GM12873 (cell line): ENCODE measurements around the gene ELP1.

Experiments used
- CTCF ChIP-seq: IDR thresholded peaks from 2 replicates; pipeline ENCODE4 v1.5.1; 2012; ENCODE audit warnings: low read depth, mild to moderate bottlenecking, moderate library complexity, low read length, control low read depth; ENCODE audit not compliant: insufficient read depth; ENCODE audit errors: missing control alignments

Gene ELP1

GRCh38 chr9:108963459-108964143 lies 29.7 kb upstream of the ELP1 start:
- no peak for TF ChIP-seq CTCF

DNA sequence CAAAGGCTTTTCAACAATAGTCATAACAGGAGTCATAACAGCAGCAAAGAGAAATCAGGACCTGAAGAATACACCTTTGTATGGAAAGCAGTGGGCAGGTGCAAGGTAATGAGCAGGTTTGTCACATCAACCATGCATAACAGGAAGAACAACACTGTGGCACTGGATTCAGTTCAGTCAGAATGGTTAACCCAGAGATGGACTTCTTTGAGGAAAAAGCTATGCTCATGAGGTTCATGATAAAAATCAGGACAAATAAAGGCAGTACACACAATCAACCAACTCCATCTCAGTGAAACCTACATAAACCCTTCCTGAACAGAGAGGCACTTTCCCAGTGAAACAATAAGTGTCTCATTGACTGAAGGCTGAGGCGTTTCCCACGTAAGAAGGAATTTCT lies 27.2 kb upstream of the ELP1 start:
- no peak for TF ChIP-seq CTCF

DNA sequence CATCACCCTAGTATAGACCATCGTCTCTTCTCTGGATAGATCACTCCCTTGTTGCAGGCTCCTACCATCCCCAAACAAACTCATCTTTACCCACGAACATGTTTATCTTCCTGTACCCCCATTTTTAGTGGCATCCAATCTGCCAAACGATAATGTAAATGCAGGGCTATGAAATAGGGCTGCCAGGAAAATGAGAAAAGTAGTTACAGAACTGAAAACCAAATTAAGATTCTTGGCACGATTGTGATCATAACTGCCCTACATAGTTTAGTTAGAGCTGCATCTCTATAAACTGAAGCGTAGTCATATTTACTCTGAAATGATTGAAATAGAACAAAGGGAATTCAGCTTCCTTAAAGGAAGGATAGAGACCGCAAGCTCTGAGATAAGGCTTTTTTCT lies 26.4 kb upstream of the ELP1 start:
- no peak for TF ChIP-seq CTCF

DNA sequence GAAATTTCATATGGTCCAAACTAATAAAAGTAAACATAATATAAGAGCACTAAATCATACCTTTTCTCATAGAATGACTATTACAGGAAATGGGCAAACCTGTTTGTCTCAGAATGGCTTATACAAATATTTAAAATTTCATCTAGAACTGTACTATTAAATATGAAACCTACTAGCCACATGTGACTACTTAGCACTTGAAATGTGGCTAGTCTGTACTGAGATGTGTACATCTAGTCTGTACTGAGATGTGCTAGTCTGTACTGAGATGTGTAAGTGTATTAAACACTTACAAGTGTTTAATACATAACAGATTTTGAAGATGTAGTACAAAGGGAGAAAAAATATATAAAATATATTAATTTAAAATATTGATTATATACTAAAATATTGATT lies 22.7 kb upstream of the ELP1 start:
- TF ChIP-seq CTCF: no peak

DNA sequence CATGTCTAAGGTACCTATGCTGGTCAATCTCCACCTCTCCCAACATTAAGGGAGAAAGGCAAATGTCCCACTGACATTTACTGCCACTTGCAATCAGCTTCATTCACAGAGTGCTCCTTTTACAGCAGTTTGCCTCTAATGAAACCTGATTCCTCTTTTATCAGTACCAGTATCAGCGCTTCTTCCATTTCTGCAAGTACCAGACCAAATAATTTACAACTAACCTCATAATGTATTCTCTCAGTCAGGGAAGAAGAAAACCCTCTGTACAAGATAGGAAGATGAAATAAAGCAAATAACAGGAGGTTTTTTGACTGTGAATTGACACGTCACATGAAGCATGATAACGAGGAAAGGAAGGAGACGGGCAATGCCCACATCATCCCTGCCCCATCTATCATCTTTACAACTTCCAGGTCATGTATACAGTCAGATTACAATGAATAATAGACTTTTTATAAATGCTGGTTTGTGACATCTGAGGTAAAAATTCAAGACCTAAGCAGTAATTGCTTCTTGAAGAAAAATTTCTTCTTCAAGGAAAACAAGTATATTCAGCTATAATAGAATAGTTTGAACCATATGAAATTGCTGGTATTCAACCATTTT lies 22.2 kb upstream of the ELP1 start:
- TF ChIP-seq CTCF: no peak

GRCh38 chr9:108953983-108954574 lies 20.2 kb upstream of the ELP1 start:
- peak; percentile 50 for TF ChIP-seq CTCF

GRCh38 chr9:108951578-108951977 lies 17.7 kb upstream of the ELP1 start:
- TF ChIP-seq CTCF: no peak
